HL-60 (cell line): ENCODE data around the gene SOCS2.

Experiments
- GABPA ChIP-seq: IDR thresholded peaks from 2 replicates; pipeline ENCODE4 v1.6.1; 2012; ENCODE audit warnings: low read depth
- POLR2AphosphoS5 ChIP-seq: IDR thresholded peaks from 2 replicates; pipeline ENCODE4 v1.6.1; 2012; ENCODE audit warnings: low read depth
- SPI1 ChIP-seq: IDR thresholded peaks from 2 replicates; pipeline ENCODE4 v1.6.1; 2012; ENCODE audit warnings: low read depth, mild to moderate bottlenecking, borderline replicate concordance
- TF ChIP-seq, protein P1 (sequence below): IDR thresholded peaks from one replicate; pipeline ENCODE4 v1.5.1; 2011; ENCODE audit warnings: low read length, control low read depth, inconsistent platforms; ENCODE audit not compliant: insufficient read depth
- TF ChIP-seq, protein P2 (sequence below): IDR thresholded peaks from 2 replicates; pipeline ENCODE4 v1.6.1; 2012; ENCODE audit warnings: low read depth; ENCODE audit not compliant: insufficient replicate concordance

DNA sequence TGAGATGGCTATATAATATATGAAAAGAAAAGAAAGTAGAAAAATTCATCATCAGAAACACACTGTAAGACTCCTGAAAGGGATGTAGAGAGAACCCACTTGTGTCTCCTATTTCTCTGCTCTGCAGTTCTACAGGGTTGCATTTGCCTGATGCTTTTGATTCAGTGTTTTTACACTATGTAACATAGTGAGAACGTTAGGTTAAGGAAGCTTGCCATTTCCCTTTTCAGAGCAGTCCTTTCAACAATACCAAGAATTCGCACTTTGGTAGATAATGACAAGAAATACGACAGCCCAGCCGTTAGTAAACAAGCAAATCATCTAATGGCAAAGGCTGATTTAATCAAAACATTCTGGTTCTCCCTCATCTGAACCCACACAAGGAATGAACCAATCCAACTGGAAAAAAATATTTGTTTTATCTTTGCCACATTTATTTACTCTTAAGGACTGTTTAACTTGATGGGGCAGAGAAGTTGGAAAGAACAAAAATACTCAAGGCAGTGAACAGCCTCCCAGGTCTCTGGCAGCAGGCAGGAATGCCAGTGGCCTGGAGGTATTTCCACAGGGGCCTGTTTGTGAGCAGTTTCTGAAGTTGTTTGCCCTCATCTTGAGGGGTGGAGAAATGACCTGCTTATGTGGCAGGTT, 30.8 kb upstream of the SOCS2 start:
- TF ChIP-seq, protein P1, sequence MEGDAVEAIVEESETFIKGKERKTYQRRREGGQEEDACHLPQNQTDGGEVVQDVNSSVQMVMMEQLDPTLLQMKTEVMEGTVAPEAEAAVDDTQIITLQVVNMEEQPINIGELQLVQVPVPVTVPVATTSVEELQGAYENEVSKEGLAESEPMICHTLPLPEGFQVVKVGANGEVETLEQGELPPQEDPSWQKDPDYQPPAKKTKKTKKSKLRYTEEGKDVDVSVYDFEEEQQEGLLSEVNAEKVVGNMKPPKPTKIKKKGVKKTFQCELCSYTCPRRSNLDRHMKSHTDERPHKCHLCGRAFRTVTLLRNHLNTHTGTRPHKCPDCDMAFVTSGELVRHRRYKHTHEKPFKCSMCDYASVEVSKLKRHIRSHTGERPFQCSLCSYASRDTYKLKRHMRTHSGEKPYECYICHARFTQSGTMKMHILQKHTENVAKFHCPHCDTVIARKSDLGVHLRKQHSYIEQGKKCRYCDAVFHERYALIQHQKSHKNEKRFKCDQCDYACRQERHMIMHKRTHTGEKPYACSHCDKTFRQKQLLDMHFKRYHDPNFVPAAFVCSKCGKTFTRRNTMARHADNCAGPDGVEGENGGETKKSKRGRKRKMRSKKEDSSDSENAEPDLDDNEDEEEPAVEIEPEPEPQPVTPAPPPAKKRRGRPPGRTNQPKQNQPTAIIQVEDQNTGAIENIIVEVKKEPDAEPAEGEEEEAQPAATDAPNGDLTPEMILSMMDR = no peak
- TF ChIP-seq POLR2AphosphoS5 (no peak), SPI1 (no peak), GABPA (no peak)
- TF ChIP-seq, protein P2, sequence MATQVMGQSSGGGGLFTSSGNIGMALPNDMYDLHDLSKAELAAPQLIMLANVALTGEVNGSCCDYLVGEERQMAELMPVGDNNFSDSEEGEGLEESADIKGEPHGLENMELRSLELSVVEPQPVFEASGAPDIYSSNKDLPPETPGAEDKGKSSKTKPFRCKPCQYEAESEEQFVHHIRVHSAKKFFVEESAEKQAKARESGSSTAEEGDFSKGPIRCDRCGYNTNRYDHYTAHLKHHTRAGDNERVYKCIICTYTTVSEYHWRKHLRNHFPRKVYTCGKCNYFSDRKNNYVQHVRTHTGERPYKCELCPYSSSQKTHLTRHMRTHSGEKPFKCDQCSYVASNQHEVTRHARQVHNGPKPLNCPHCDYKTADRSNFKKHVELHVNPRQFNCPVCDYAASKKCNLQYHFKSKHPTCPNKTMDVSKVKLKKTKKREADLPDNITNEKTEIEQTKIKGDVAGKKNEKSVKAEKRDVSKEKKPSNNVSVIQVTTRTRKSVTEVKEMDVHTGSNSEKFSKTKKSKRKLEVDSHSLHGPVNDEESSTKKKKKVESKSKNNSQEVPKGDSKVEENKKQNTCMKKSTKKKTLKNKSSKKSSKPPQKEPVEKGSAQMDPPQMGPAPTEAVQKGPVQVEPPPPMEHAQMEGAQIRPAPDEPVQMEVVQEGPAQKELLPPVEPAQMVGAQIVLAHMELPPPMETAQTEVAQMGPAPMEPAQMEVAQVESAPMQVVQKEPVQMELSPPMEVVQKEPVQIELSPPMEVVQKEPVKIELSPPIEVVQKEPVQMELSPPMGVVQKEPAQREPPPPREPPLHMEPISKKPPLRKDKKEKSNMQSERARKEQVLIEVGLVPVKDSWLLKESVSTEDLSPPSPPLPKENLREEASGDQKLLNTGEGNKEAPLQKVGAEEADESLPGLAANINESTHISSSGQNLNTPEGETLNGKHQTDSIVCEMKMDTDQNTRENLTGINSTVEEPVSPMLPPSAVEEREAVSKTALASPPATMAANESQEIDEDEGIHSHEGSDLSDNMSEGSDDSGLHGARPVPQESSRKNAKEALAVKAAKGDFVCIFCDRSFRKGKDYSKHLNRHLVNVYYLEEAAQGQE = no peak
